GM18907 (cell line): ENCODE data around the gene LRRTM4.
"Not testable (repeated sequence)": the region's sequence is repeated elsewhere in the genome, so short reads cannot be mapped to it uniquely, and the experiment has no call there.

Experiments
- ATAC-seq: cut with Tn5 transposase; IDR thresholded peaks from one replicate; pipeline ENCODE4 v1.9.1; 2021; ENCODE audit warnings: mild to moderate bottlenecking, moderate library complexity; ENCODE audit not compliant: unreplicated experiment

LRRTM4 gene

GRCh38 chr2:76921006-76921405 is 601.2 kb downstream of the LRRTM4 start:
- ATAC-seq, result no peak

GRCh38 chr2:76895469-76895868 is 626.7 kb downstream of the LRRTM4 start:
- ATAC-seq, result no peak

- ATAC-seq, result no peak
Measured at GRCh38 chr2:76870581-76870980, 651.6 kb downstream of the LRRTM4 start.

DNA sequence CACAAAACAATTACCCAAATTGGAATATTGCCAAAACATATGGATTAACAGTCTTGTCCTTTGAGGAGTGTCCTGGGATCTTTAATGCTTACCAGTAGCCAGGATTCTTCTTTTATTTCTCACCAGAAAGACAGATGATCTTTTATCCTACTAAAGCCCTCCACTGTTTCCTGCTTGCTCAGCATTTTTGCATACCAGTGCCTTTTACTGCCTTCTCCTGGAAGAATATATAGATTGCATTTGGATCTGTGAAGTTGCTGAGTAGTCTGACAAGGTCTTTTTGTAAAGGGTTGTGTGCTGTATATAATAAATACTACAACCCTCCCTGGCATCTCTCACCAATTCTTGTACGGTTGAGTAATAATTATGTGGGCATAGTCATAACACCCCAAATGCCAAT is 652.2 kb downstream of the LRRTM4 start:
- no peak for ATAC-seq

DNA sequence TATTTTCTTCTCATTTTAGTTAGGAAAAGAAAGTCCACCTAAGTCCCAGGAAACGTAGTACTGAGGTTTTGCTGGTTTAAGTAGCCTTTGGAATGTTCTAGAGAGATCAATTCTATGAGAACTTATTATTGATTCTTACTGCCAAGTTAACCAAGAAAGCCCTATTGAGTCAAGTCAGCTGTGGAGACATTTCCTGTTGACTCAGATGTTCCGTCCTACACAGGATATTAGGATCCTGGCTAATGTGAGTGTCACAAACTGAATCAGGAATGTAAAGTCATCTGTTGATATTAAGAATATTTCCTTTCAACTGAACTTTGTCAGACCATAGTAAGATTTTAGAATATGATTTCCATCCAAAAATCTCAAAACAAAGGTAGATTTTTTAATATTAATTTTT is 654.3 kb downstream of the LRRTM4 start:
- ATAC-seq, result no peak

- no peak for ATAC-seq
Measured at GRCh38 chr2:76866464-76866863, 655.7 kb downstream of the LRRTM4 start.

DNA sequence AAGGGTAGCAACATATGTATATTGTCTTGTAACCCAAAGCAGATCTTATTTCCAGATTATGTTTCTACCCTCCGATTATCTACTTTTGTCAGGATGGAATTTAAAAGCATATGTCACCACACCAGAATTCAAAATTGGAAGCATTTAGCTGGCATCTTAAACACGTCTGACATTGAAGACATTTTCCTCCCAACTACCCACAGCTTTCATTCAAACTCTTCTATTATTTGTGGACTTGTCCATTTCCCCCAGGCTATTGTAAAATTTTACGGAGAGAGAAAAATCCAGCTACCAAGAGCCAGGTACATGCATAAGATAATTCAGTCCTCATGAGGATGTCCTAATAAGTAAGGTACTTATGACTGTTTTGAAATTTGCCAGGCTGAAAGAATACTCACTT is 659.3 kb downstream of the LRRTM4 start:
- no peak for ATAC-seq

DNA sequence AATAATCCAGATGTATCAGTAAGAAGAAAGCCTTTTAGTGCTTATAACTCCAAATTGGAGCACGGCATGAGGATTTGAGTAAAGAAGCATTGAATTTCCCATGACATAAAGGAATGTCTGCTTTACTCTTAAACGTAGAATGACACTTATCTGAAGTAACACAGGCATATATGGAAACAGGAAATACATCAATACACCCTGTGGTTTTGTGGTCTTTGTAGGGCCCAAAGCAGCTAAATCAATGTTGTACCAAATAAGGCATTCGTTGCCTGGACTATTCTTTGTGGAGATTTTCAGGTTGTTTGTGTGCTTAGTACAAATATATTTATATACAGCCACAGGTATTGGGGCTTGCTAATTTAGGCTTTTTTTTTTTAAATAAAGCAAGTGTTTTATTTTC is 660.5 kb downstream of the LRRTM4 start:
- no peak for ATAC-seq

DNA sequence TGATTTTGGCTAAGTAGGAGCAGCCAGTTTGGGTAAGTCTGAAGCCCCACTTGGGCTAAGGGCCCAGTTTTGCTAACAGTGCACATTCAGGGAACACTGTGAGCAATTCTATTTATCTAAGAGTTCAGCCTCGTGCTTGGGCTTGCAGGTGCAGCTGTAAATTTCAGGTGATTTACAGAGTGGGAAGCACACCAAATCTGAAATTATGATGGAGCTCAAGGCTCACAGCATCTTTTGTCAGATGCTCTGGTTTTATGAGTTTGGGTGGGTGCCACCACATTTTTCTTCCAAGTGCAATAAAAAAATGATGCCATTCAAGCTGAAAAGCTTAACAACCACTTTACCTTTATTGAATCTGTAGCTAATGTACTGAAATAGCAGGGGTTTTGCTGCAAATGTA is 671.2 kb downstream of the LRRTM4 start:
- no peak for ATAC-seq

GRCh38 chr2:76849086-76849485 is 673.1 kb downstream of the LRRTM4 start:
- no peak for ATAC-seq

DNA sequence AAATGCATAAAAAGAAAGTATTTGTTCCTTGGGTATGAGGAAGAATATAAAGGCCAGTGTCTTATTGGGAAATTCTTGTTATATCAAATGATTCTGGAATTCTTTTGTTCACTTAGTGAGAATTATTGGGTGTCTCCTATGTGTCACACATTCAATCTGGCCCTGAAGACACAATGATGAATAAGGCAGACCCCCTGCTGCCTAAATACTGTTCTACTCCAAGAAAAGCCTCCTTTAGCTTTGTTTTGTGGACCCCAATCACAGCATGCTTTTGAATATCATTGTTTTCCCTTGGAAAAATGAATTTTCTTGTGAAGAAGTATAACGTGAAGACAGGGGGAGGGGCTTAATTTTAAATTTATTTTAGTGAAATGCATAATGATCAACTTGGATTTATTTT is 682.4 kb downstream of the LRRTM4 start:
- ATAC-seq, result no peak

DNA sequence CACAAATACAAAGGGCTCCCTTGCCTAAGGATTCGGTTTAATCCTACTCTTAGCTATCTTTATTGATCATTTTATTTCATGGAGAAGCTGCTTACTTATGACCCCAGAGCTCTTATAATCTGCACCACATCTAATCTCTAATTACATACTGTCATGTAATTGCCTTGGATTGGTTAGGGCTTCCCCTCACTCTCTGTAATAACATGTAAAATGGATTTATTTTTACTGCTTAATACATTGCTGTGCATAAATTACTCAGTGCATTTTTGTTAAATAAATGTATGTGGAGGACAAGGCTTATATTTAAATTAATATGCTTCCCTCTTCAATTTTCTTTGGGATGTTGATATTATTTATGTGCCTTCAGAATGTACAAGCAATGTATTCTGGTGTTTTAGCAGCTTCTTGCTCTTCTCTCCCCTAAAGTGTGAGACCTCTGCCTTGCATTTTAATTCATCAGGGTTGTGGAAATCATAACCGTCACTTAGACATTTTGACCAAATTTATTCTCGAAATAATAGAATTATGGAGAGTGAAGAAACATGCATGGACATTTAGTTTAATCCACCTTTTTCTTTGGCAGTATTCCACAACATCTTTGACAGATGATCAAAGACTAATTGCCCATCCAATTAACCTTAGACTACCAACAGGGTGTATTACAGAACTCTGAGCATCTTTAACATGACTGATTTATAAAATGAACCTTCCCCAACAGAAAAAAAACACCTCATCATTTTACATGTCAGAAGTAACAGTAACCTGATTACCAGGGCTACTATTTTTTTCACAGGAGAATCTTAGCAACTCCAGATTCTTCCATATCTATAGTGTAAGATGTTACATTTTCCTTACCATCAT is 692.6 kb downstream of the LRRTM4 start:
- no peak for ATAC-seq

DNA sequence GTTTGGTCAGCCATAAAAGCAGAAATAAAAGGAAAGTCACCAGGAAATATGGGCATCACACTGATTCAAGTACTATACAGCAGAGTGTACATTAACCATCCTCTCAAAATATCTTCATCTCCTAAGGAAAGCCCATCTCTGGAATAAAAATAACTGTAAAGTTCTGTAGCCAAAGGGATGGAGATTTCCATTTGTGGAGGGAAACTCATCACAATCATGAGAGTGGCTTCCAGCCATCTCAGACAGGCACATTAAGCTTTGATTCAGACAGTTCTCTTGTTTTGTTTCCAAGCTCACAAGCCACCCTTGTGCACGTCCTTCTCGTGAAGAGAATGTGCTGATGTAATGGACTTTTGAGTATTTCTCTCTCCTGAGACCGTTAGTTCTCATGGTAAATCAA is 695.5 kb downstream of the LRRTM4 start:
- ATAC-seq, result no peak

GRCh38 chr2:76825140-76825970 is 696.8 kb downstream of the LRRTM4 start:
- no peak for ATAC-seq

DNA sequence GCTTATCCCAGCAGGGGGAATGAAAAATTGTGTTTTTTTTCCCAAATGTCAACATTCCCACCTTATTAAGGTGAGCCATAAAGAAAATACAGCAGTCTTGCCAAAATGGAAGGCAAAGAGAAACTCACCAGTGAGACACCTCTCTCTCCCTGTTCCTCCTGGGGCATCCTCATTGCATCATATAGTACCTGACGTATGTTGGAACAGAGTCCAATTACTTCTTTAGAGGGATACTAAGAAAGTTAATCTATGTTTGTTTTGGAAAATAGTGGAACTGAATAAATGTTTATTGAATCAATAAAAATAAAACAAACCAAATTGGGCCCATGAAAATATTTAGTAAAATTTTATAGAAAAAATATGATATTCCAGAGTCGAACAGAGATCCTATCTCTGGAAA is 700.4 kb downstream of the LRRTM4 start:
- no peak for ATAC-seq

- no peak for ATAC-seq
Measured at GRCh38 chr2:76813084-76813483, 709.1 kb downstream of the LRRTM4 start.

- ATAC-seq, result no peak
Measured at GRCh38 chr2:76812156-76812555, 710.0 kb downstream of the LRRTM4 start.

- ATAC-seq, result no peak
Measured at GRCh38 chr2:76809136-76809535, 713.0 kb downstream of the LRRTM4 start.

DNA sequence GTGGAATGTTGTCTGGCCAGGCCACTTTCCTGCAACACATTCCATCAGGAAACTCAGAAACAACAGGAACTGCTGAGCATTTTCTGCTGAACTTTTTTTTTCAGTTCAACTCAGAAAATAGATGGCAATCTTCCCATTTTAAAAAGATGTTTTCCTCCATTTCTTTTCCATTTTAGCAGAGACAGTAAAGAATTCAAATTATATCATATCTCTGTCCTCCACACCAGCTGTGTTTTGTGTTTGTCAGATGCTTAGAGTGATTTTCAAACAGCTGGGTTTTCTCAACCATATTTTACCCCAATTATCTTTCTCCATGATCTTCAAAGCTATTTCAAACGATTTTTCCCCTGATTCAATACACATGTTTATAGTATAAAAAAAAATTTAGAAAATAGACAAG is 713.4 kb downstream of the LRRTM4 start:
- ATAC-seq, result no peak

DNA sequence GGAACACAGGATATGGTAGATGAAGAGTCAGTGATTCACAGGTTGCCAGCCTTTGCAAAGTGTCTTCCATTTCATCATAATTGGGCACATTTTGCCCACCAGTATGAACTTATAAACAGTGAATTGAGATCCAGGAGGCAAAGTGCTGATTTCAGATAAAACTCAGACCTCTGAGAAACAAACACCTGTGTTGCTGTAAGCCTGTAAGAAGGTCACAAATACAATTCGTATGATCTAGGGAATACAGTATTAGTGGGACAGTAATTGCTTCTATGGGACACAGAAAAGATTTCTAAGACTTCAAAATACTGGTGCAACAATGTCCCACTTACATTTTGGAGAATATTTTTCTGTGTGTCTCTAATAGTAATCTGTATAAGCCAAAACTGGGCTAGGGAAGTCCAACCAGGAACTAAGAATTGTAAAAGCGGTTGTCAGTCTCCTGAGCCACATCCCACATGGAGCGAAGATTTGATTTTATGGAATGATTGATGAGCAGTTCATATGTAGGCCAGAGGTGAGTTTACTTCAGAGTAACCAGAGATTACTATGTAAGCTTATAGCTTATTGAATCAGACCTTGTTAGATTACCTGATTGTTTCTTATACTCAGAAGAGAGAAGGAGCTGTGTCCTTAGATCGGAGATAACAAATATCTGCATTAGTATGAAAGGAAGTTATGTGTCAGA is 728.4 kb downstream of the LRRTM4 start:
- no peak for ATAC-seq

DNA sequence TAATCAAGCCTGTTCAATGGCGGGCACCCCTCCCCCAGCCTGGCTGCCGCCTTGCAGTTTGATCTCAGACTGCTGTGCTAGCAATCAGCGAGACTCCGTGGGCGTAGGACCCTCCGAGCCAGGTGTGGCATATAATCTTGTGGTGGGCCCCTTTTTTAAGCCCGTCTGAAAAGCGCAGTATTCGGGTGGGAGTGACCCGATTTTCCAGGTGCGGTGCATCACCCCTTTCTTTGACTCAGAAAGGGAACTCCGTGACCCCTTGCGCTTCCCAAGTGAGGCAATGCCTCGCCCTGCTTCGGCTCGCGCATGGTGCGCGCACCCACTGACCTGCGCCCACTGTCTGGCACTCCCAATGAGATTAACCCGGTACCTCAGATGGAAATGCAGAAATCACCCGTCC is 740.9 kb downstream of the LRRTM4 start:
- ATAC-seq, result not testable (repeated sequence)

DNA sequence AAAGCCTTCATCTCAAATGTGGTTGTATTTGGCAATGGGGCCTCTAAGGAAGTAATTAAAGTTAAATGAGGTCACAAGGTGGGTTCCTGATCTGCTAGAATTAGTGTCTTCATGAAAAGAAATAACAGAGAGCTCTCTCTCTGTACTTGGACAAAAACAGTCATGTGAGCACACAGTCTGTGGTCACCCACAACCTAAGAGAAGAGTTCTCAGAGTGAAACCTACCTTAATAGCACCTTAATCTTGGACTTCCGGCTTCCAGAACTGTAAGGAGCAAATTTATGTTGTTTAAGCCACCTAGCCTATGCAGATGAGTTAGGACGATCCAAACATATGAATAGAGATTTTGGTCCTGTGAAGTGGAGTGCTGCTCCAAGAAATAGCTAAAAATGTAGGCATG is 758.9 kb downstream of the LRRTM4 start:
- ATAC-seq, result no peak
